K562 (cell line): ENCODE measurements around the gene STAM2. TPM values are rescaled to one million over a fixed set of nuclear protein-coding genes. Genes with fewer than 3 reads are reported as not detected.

Source experiments
- ATAC-seq: fragments of 200-7000 bp; cut with Tn5 transposase; 3 replicates; pipeline ENCODE4 v1.9.1; 2020; ENCODE audit warnings: moderate library complexity
- BruUV-seq: library from RNA; stranded (reverse); fragments of 400-500 nt; replicated peaks from 2 replicates; lab custom pipeline; 2021; lab: Mats Ljungman, UMichigan
- CTCF ChIA-PET: fragments of 300-600 bp; formaldehyde crosslinking; extraction: SDS; loops from one replicate; lab custom pipeline; 2021; ENCODE audit warnings: low intra/inter-chr PET ratio; lab: Yijun Ruan, JAX
- POLR2A ChIA-PET: fragments of 300-600, 350-650 bp; sonication (Branson Sonifier 250); formaldehyde crosslinking; extraction: SDS; loops from one replicate; lab custom pipeline; 2021; ENCODE audit warnings: antibody characterized with exemption, inconsistent platforms; lab: Yijun Ruan, JAX
- DNase-seq, 4 experiments: peaks; one replicate each; pipeline versions ENCODE4 v3.0.0 to v3.0.0-alpha.2; 2011 to 2018; ENCODE audit warnings: low spot score in 3 of 4, mixed read lengths in 3 of 4; ENCODE audit errors: extremely low read depth in 1 of 4
- FAIRE-seq: peaks from 2 replicates; lab custom pipeline; 2011; peaks lifted over from hg19 to GRCh38; lab: Jason Lieb, UNC
- H2AFZ ChIP-seq: 2 replicates; pipeline ENCODE4 v1.6.0; 2011; ENCODE audit warnings: low read depth, low read length, control low read depth, inconsistent platforms
- H3K27ac ChIP-seq: fragments of 200-600 bp; 3 replicates; pipeline ENCODE4 v1.8.0; 2011; ENCODE audit warnings: low read depth, mild to moderate bottlenecking, control low read depth, inconsistent platforms, low read length, moderate library complexity, mixed read lengths; ENCODE audit errors: extremely low read depth
- H3K27me3 ChIP-seq, 2 experiments: fragments of 300-600 bp in 1 of 2; 2 replicates in 1 of 2; 3 replicates in 1 of 2; pipeline versions ENCODE4 v1.6.0 to v1.8.0; 2011; ENCODE audit warnings: inconsistent platforms in 2 of 2, low read length in 2 of 2, mild to moderate bottlenecking in 1 of 2, mixed read lengths in 1 of 2, moderate library complexity in 1 of 2; ENCODE audit not compliant: control insufficient read depth in 2 of 2, insufficient read depth in 2 of 2
- H3K36me3 ChIP-seq: fragments of 300-600 bp; 3 replicates; pipeline ENCODE4 v1.8.0; 2011; ENCODE audit warnings: mild to moderate bottlenecking, low read length, inconsistent platforms; ENCODE audit not compliant: control insufficient read depth, insufficient read depth
- H3K4me1 ChIP-seq, 2 experiments: fragments of 200-600 bp in 1 of 2; replicated peaks in 1 of 2; 2 replicates in 1 of 2; 3 replicates in 1 of 2; pipeline versions ENCODE4 v1.5.1 to v1.8.0; 2011; ENCODE audit warnings: inconsistent platforms in 2 of 2, low read length in 2 of 2, mild to moderate bottlenecking in 1 of 2, mixed read lengths in 1 of 2, moderate library complexity in 1 of 2; ENCODE audit not compliant: control insufficient read depth in 2 of 2, insufficient read depth in 2 of 2
- H3K4me2 ChIP-seq: 2 replicates; pipeline ENCODE4 v1.6.1; 2011; ENCODE audit warnings: low read length, control low read depth, inconsistent platforms, mixed read lengths; ENCODE audit not compliant: insufficient read depth
- H3K4me3 ChIP-seq: fragments of 200-600 bp; sonication (generic), shearing (Covaris generic); 2 replicates; pipeline ENCODE4 v1.5.1; 2016; ENCODE audit warnings: control low read depth, inconsistent platforms
- H3K79me2 ChIP-seq: fragments of 200-600 bp; 3 replicates; pipeline ENCODE4 v1.8.0; 2011; ENCODE audit warnings: low read length, inconsistent platforms; ENCODE audit not compliant: control insufficient read depth, insufficient read depth
- H3K9ac ChIP-seq, 2 experiments: 2 replicates each; pipeline versions ENCODE4 v1.6.0 to v1.6.1; 2011; ENCODE audit warnings: low read depth in 2 of 2, low read length in 2 of 2, control low read depth in 1 of 2, inconsistent platforms in 1 of 2, mild to moderate bottlenecking in 1 of 2, mixed read lengths in 1 of 2; ENCODE audit not compliant: insufficient read depth in 1 of 2
- H3K9me1 ChIP-seq: one replicate; pipeline ENCODE4 v1.6.0; 2011; ENCODE audit warnings: inconsistent platforms, mild to moderate bottlenecking, low read length, moderate library complexity; ENCODE audit not compliant: control insufficient read depth, insufficient read depth
- H3K9me3 ChIP-seq: replicated peaks from 2 replicates; pipeline ENCODE4 v1.5.1; 2011; ENCODE audit warnings: low read depth, low read length, inconsistent platforms; ENCODE audit not compliant: control insufficient read depth, insufficient read depth
- H4K20me1 ChIP-seq: replicated peaks from 2 replicates; pipeline ENCODE4 v1.6.1; 2011; ENCODE audit warnings: low read length, inconsistent platforms, mixed read lengths; ENCODE audit not compliant: control insufficient read depth, insufficient read depth
- CREBBP ChIP-seq: IDR thresholded peaks from one replicate; pipeline ENCODE4 v1.6.1; 2012; ENCODE audit warnings: low read depth, mild to moderate bottlenecking, control low read depth, inconsistent platforms, low read length
- ELF2 ChIP-seq: fragments of 250-450 bp; sonication (Bioruptor Pico); IDR thresholded peaks from 2 replicates; pipeline ENCODE4 v1.5.0; 2021; ENCODE audit warnings: mild to moderate bottlenecking
- HDAC8 ChIP-seq: fragments of 450-650 bp; IDR thresholded peaks from 2 replicates; pipeline ENCODE4 v1.6.1; 2016; ENCODE audit warnings: mild to moderate bottlenecking, missing genetic modification characterization, moderate library complexity, missing compliant biosample characterization
- TSC22D4 ChIP-seq: fragments of 450-650 bp; IDR thresholded peaks from 2 replicates; pipeline ENCODE4 v1.6.1; 2016; ENCODE audit warnings: missing genetic modification characterization, missing biosample characterization, control low read depth
- ZNF263 ChIP-seq: sonication (generic); formaldehyde crosslinking; IDR thresholded peaks from 2 replicates; pipeline ENCODE4 v1.8.0; 2022; ENCODE audit warnings: mild to moderate bottlenecking, missing genetic modification reagents, borderline replicate concordance
- whole genome bisulfite sequencing: fragments of 100-300 bp; shearing (Covaris generic); methylation state at CpG from one replicate; pipeline ENCODE4 v1.1.6; 2016; ENCODE audit warnings: low coverage, mixed read lengths; ENCODE audit not compliant: insufficient coverage; ENCODE audit errors: missing lambda C conversion rate; 5-methylcytosine and 5-hydroxymethylcytosine counted together
- in situ Hi-C: fragments of 300-500 bp; cut with MboI; formaldehyde crosslinking; loops from 4 replicates; pipeline ENCODE4 v1.15.0; 2018; ENCODE audit warnings: inconsistent platforms, mixed read lengths
- intact Hi-C: fragments of 100-400 bp; cut with micrococcal nuclease; formaldehyde crosslinking; loops from 2 replicates; pipeline ENCODE4 v1.14.2; 2022
- polyA plus RNA-seq, 8 experiments: library from polyadenylated mRNA; depleted of rRNA in 4 of 8; stranded (reverse) in 5 of 8; unstranded in 3 of 8; fragments of >200 nt; fragmentation: Nextera tagmentation in 2 of 8; fragmentation: Illumina TruSeq in 1 of 8; extraction: Ambion mirVana in 2 of 8; extraction: Trizol in 1 of 8; gene quantifications; 2 replicates each; pipeline versions ENCODE4 v1.2.1 to v1.2.3, GENCODE V29; 2011 to 2014; ENCODE audit warnings: inconsistent platforms in 1 of 8, missing spikeins in 1 of 8
- total RNA-seq, 7 experiments: library from RNA; depleted of rRNA in 6 of 7; stranded (reverse); fragments of >200 nt in 6 of 7; fragmentation: Illumina TruSeq in 2 of 7; extraction: Trizol in 2 of 7; gene quantifications; 2 replicates each; pipeline versions ENCODE4 v1.2.1 to v1.2.3, GENCODE V29; 2011 to 2021; ENCODE audit warnings: low replicate concordance in 1 of 7

STAM2 gene
- total and polyA plus RNA-seq, 9 of the 15 experiments (the other 6 are each of a cell fraction or from before 2014, with no cell fraction given) = 4.5 to 13.9 (median 8.7) TPM

- no peak overlapping the region for H3K4me2 ChIP-seq
- H3K27ac ChIP-seq = no peak overlapping the region
- CTCF ChIA-PET = no interaction called here
- no peaks in the 10 kb centered on the region for H4K20me1 ChIP-seq
- WGBS = 0% methylated on average over 6 of the region's 6 CpGs
- H3K27me3 ChIP-seq = peaks cover 3 to 29% of the 10 kb centered on the region in 2 experiments; a peak in 4 of 5 replicates
- no peak overlapping the region for H3K9ac ChIP-seq
- in situ Hi-C loops (no loop called here), intact Hi-C loops (no loop called here)
- no peak overlapping the region for H3K4me3 ChIP-seq
- TF ChIP-seq CREBBP (no peak), ELF2 (CRISPR knock-in tag) (no peak), ZNF263 (CRISPR knock-in tag) (no peak), HDAC8 (tag) (no peak)
- H3K4me1 ChIP-seq = no peaks in the 10 kb centered on the region
- H3K79me2 ChIP-seq = no peaks in the 10 kb centered on the region
- no peak for DNase-seq
- peak; percentile 22; the same call in 1 of the 3 replicates for ATAC-seq
- H3K9me3 ChIP-seq = no peaks in the 10 kb centered on the region
- no peak overlapping the region for H2AFZ ChIP-seq
- H3K9me1 ChIP-seq = no peaks in the 10 kb centered on the region
- no peaks in the 10 kb centered on the region for H3K36me3 ChIP-seq
- FAIRE-seq = no peak
- no TSS peak for BruUV-seq
- POLR2A ChIA-PET = no interaction called here
Observed at GRCh38 chr2:152084076-152084475, 91.5 kb downstream of the STAM2 start.

GRCh38 chr2:152083202-152083875 lies 92.2 kb downstream of the STAM2 start:
- H4K20me1 ChIP-seq = no peaks in the 10 kb centered on the region
- no peak for FAIRE-seq
- no peaks in the 10 kb centered on the region for H3K79me2 ChIP-seq
- no peak overlapping the region for H3K27ac ChIP-seq
- no peaks in the 10 kb centered on the region for H3K36me3 ChIP-seq
- no peak for TF ChIP-seq TSC22D4 (tag)
- peaks cover 3 to 33% of the 10 kb centered on the region in 2 experiments; a peak in 4 of 5 replicates for H3K27me3 ChIP-seq
- ChIA-PET POLR2A (interaction anchor here (0.9 kb wide), 1 partner anchor 21 kb away, joined by 3 read pairs; no protein-coding TSS in a partner anchor), CTCF (no interaction called here)
- no peak overlapping the region for H3K4me3 ChIP-seq
- intact Hi-C loops = no loop called here
- WGBS = 4% methylated on average over 6 of the region's 6 CpGs
- ATAC-seq = no peak
- no peak for DNase-seq
- H3K9me1 ChIP-seq = no peaks in the 10 kb centered on the region
- no peak overlapping the region for H3K9ac ChIP-seq
- H3K4me2 ChIP-seq = no peak overlapping the region
- no TSS peak for BruUV-seq
- H2AFZ ChIP-seq = no peak overlapping the region
- no peaks in the 10 kb centered on the region for H3K4me1 ChIP-seq
- in situ Hi-C loops = no loop called here
- no peaks in the 10 kb centered on the region for H3K9me3 ChIP-seq
